NB4 (cell line): ENCODE results near the gene CETP.
"Not testable (repeated sequence)": the region's sequence is repeated elsewhere in the genome, so short reads cannot be mapped to it uniquely, and the experiment has no call there.

Experiments
- DNase-seq: peaks from one replicate; pipeline ENCODE4 v3.0.0; 2010; ENCODE audit warnings: low read depth
- H3K4me3 ChIP-seq: one replicate; pipeline ENCODE4 v1.5.1; 2011; ENCODE audit warnings: mild to moderate bottlenecking, low read depth, low read length, moderate library complexity
- CTCF ChIP-seq: IDR thresholded peaks from one replicate; pipeline ENCODE4 v1.5.1; 2012; ENCODE audit warnings: low read depth, low read length
- MAX ChIP-seq: IDR thresholded peaks from 2 replicates; pipeline ENCODE4 v1.6.1; 2011; ENCODE audit warnings: low read depth, low read length
- MYC ChIP-seq: IDR thresholded peaks from 2 replicates; pipeline ENCODE4 v1.6.1; 2011; ENCODE audit warnings: low read depth, low read length
- POLR2A ChIP-seq: IDR thresholded peaks from 2 replicates; pipeline ENCODE4 v1.6.1; 2011; ENCODE audit warnings: mild to moderate bottlenecking; ENCODE audit not compliant: insufficient read length; ENCODE audit errors: extremely low read depth

CETP gene

GRCh38 chr16:56985288-56985961 is 23.7 kb downstream of the CETP start:
- no peak overlapping the region for H3K4me3 ChIP-seq
- peak; percentile 84 for DNase-seq
- no peak for TF ChIP-seq POLR2A
- TF ChIP-seq MYC, result no peak; the same call in 1 of the 2 replicates
- TF ChIP-seq MAX, result no peak
- no peak for TF ChIP-seq CTCF

GRCh38 chr16:56985962-56986360 is 24.2 kb downstream of the CETP start:
- TF ChIP-seq MAX, result no peak
- no peak for TF ChIP-seq CTCF
- TF ChIP-seq POLR2A, result no peak
- no peak for TF ChIP-seq MYC
- no peak for DNase-seq
- H3K4me3 ChIP-seq, result no peak overlapping the region

GRCh38 chr16:56986361-56986760 is 24.6 kb downstream of the CETP start:
- H3K4me3 ChIP-seq, result no peak overlapping the region
- no peak for TF ChIP-seq MYC
- no peak for TF ChIP-seq CTCF
- TF ChIP-seq MAX, result no peak

GRCh38 chr16:56986908-56987307 is 25.2 kb downstream of the CETP start:
- DNase-seq, H3K4me3 ChIP-seq: not testable (repeated sequence)

More at GRCh38 chr16:56986361-56986760, 24.6 kb downstream of the CETP start:
- DNase-seq, result no peak

- no peak for DNase-seq
- TF ChIP-seq MYC (no peak), POLR2A (no peak), MAX (no peak), CTCF (no peak)
- no peak overlapping the region for H3K4me3 ChIP-seq
These were observed 25.9 kb downstream of the CETP start for GRCh38 chr16:56987692-56988091.

- no peak for TF ChIP-seq MYC
- no peak for TF ChIP-seq CTCF
- no peak for TF ChIP-seq POLR2A
- TF ChIP-seq MAX, result no peak
- no peak for DNase-seq
- H3K4me3 ChIP-seq, result peak overlapping the region; percentile 93
These were observed 26.6 kb downstream of the CETP start for GRCh38 chr16:56988161-56988947.
